Effector memory CD4-positive, alpha-beta T cell (primary cell): ENCODE results near the gene MFNG.
"Not testable (repeated sequence)": the region's sequence is repeated elsewhere in the genome, so short reads cannot be mapped to it uniquely, and the experiment has no call there.

ENCODE experiments used
- DNase-seq, 3 donors: peaks; one replicate each; pipeline ENCODE4 v3.0.0-alpha.2; 2020
- H3K27ac ChIP-seq: 2 replicates; pipeline ENCODE4 v1.7.0; 2013; ENCODE audit warnings: mild to moderate bottlenecking, low read length, moderate library complexity; ENCODE audit not compliant: insufficient read depth, poor library complexity, severe bottlenecking
- H3K27me3 ChIP-seq: replicated peaks from 2 replicates; pipeline ENCODE4 v1.7.0; 2013; ENCODE audit warnings: mild to moderate bottlenecking, low read length; ENCODE audit not compliant: insufficient read depth, control insufficient read depth, poor library complexity, severe bottlenecking
- H3K36me3 ChIP-seq: 2 replicates; pipeline ENCODE4 v1.7.0; 2013; ENCODE audit warnings: mild to moderate bottlenecking, low read length, moderate library complexity; ENCODE audit not compliant: control insufficient read depth, insufficient read depth
- H3K4me1 ChIP-seq: 2 replicates; pipeline ENCODE4 v1.7.0; 2013; ENCODE audit warnings: low read length, mild to moderate bottlenecking; ENCODE audit not compliant: control insufficient read depth, insufficient read depth, poor library complexity, severe bottlenecking
- H3K4me3 ChIP-seq: 2 replicates; pipeline ENCODE4 v1.7.0; 2013; ENCODE audit warnings: low read length, low read depth, mild to moderate bottlenecking; ENCODE audit not compliant: insufficient read depth, poor library complexity, severe bottlenecking
- H3K9me3 ChIP-seq: 2 replicates; pipeline ENCODE4 v1.7.0; 2013; ENCODE audit warnings: mild to moderate bottlenecking, low read length, moderate library complexity; ENCODE audit not compliant: control insufficient read depth

MFNG gene

GRCh38 chr22:37474447-37475090, 11.6 kb downstream of the MFNG start:
- DNase-seq = no peak

GRCh38 chr22:37473437-37473946, 12.7 kb downstream of the MFNG start:
- peaks cover 86% of the 10 kb centered on the region for H3K36me3 ChIP-seq

More at GRCh38 chr22:37474447-37475090, 11.6 kb downstream of the MFNG start:
- Histone ChIP-seq H3K4me1 (peaks cover 3% of the 10 kb centered on the region), H3K4me3 (no peak overlapping the region), H3K27ac (no peak overlapping the region), H3K9me3 (no peaks in the 10 kb centered on the region), H3K36me3 (peaks cover 93% of the 10 kb centered on the region), H3K27me3 (no peaks in the 10 kb centered on the region)

GRCh38 chr22:37472418-37473006, 13.7 kb downstream of the MFNG start:
- peak in 1 of 3 donors; percentile 24 for DNase-seq
- peaks cover 83% of the 10 kb centered on the region for H3K36me3 ChIP-seq
- H3K4me1 ChIP-seq = peaks cover 3% of the 10 kb centered on the region

More at GRCh38 chr22:37473437-37473946, 12.7 kb downstream of the MFNG start:
- no peak for DNase-seq
- Histone ChIP-seq H3K27me3 (no peaks in the 10 kb centered on the region), H3K4me1 (peaks cover 3% of the 10 kb centered on the region), H3K27ac (no peak overlapping the region), H3K9me3 (no peaks in the 10 kb centered on the region), H3K4me3 (no peak overlapping the region)

GRCh38 chr22:37471727-37472417, 14.3 kb downstream of the MFNG start:
- Histone ChIP-seq H3K27me3 (no peaks in the 10 kb centered on the region), H3K4me1 (peaks cover 3% of the 10 kb centered on the region), H3K27ac (no peak overlapping the region), H3K9me3 (no peaks in the 10 kb centered on the region), H3K4me3 (no peak overlapping the region), H3K36me3 (peaks cover 82% of the 10 kb centered on the region)
- no peak for DNase-seq

More at GRCh38 chr22:37472418-37473006, 13.7 kb downstream of the MFNG start:
- no peaks in the 10 kb centered on the region for H3K9me3 ChIP-seq
- no peak overlapping the region for H3K4me3 ChIP-seq
- no peak overlapping the region for H3K27ac ChIP-seq
- no peaks in the 10 kb centered on the region for H3K27me3 ChIP-seq

GRCh38 chr22:37470087-37470445, 16.1 kb downstream of the MFNG start:
- Histone ChIP-seq H3K4me1 (peaks cover 3% of the 10 kb centered on the region), H3K36me3 (peaks cover 78% of the 10 kb centered on the region), H3K9me3 (no peaks in the 10 kb centered on the region), H3K27ac (no peak overlapping the region), H3K4me3 (no peak overlapping the region), H3K27me3 (no peaks in the 10 kb centered on the region)
- DNase-seq = no peak

GRCh38 chr22:37469416-37470086, 16.6 kb downstream of the MFNG start:
- Histone ChIP-seq H3K27me3 (no peaks in the 10 kb centered on the region), H3K9me3 (no peaks in the 10 kb centered on the region), H3K27ac (no peak overlapping the region), H3K36me3 (peaks cover 73% of the 10 kb centered on the region), H3K4me1 (peaks cover 3% of the 10 kb centered on the region), H3K4me3 (no peak overlapping the region)
- DNase-seq = no peak

GRCh38 chr22:37468201-37468695, 17.9 kb downstream of the MFNG start:
- not testable (repeated sequence) for H3K4me1 ChIP-seq, H3K27me3 ChIP-seq, H3K27ac ChIP-seq, DNase-seq, H3K9me3 ChIP-seq, H3K4me3 ChIP-seq
- H3K36me3 ChIP-seq = peaks cover 60% of the 10 kb centered on the region

- H3K4me3 ChIP-seq = no peak overlapping the region
- no peaks in the 10 kb centered on the region for H3K4me1 ChIP-seq
- DNase-seq = no peak
- H3K27me3 ChIP-seq = no peaks in the 10 kb centered on the region
- H3K27ac ChIP-seq = no peak overlapping the region
- peaks cover 57% of the 10 kb centered on the region for H3K36me3 ChIP-seq
- no peaks in the 10 kb centered on the region for H3K9me3 ChIP-seq
Measured at GRCh38 chr22:37467391-37467955, 18.7 kb downstream of the MFNG start.

GRCh38 chr22:37464181-37464580, 22.0 kb downstream of the MFNG start:
- Histone ChIP-seq H3K27me3 (no peaks in the 10 kb centered on the region), H3K36me3 (peaks cover 33% of the 10 kb centered on the region), H3K4me3 (no peak overlapping the region), H3K9me3 (no peaks in the 10 kb centered on the region), H3K4me1 (no peaks in the 10 kb centered on the region), H3K27ac (no peak overlapping the region)
- no peak for DNase-seq
